Mesendoderm (in vitro differentiated cells): ENCODE results near the gene SMC4.
"Not testable (repeated sequence)": the region's sequence is repeated elsewhere in the genome, so short reads cannot be mapped to it uniquely, and the experiment has no call there.

Source experiments
- DNase-seq: peaks from one replicate; pipeline ENCODE4 v3.0.0; 2013
- H2AK5ac ChIP-seq: 2 replicates; pipeline ENCODE4 v1.6.1; 2013; ENCODE audit warnings: low read length, inconsistent platforms
- H2BK120ac ChIP-seq: 2 replicates; pipeline ENCODE4 v1.6.1; 2013; ENCODE audit warnings: low read depth, mild to moderate bottlenecking, low read length, moderate library complexity, mixed read lengths
- H2BK15ac ChIP-seq: replicated peaks from 2 replicates; pipeline ENCODE4 v1.6.1; 2013; ENCODE audit warnings: low read depth, mild to moderate bottlenecking, moderate library complexity
- H2BK5ac ChIP-seq: 2 replicates; pipeline ENCODE4 v1.6.1; 2013; ENCODE audit warnings: low read length, inconsistent platforms
- H3K18ac ChIP-seq: 2 replicates; pipeline ENCODE4 v1.6.1; 2013; ENCODE audit warnings: mild to moderate bottlenecking, low read length, mixed read lengths
- H3K23ac ChIP-seq: one replicate; pipeline ENCODE4 v1.6.1; 2013; ENCODE audit warnings: low read length
- H3K27ac ChIP-seq: 2 replicates; pipeline ENCODE4 v1.5.1; 2013; ENCODE audit warnings: low read depth, mild to moderate bottlenecking, inconsistent platforms, low read length, moderate library complexity
- H3K27me3 ChIP-seq: 2 replicates; pipeline ENCODE4 v1.6.1; 2013; ENCODE audit warnings: low read length, control low read depth, mild to moderate bottlenecking, inconsistent platforms; ENCODE audit not compliant: insufficient read depth, poor library complexity
- H3K36me3 ChIP-seq: 2 replicates; pipeline ENCODE4 v1.6.1; 2013; ENCODE audit warnings: low read length, inconsistent platforms; ENCODE audit not compliant: control insufficient read depth, insufficient read depth
- H3K4ac ChIP-seq: one replicate; pipeline ENCODE4 v1.6.1; 2013; ENCODE audit warnings: low read depth, mild to moderate bottlenecking, low read length, moderate library complexity
- H3K4me1 ChIP-seq: 2 replicates; pipeline ENCODE4 v1.6.1; 2013; ENCODE audit warnings: low read depth, low read length, inconsistent platforms; ENCODE audit not compliant: control insufficient read depth
- H3K4me2 ChIP-seq: 2 replicates; pipeline ENCODE4 v1.6.1; 2013; ENCODE audit warnings: low read length
- H3K4me3 ChIP-seq: 2 replicates; pipeline ENCODE4 v1.5.1; 2013; ENCODE audit warnings: mild to moderate bottlenecking, low read length
- H3K56ac ChIP-seq: one replicate; pipeline ENCODE4 v1.6.1; 2013; ENCODE audit warnings: low read length
- H3K79me1 ChIP-seq: 2 replicates; pipeline ENCODE4 v1.6.1; 2013; ENCODE audit warnings: low read length, inconsistent platforms
- H3K79me2 ChIP-seq: 2 replicates; pipeline ENCODE4 v1.6.1; 2013; ENCODE audit warnings: mild to moderate bottlenecking, low read length; ENCODE audit not compliant: control insufficient read depth, insufficient read depth
- H3K9ac ChIP-seq: 2 replicates; pipeline ENCODE4 v1.6.1; 2013; ENCODE audit warnings: low read length, inconsistent platforms
- H4K5ac ChIP-seq: one replicate; pipeline ENCODE4 v1.6.1; 2013; ENCODE audit warnings: low read length
- H4K8ac ChIP-seq: one replicate; pipeline ENCODE4 v1.6.1; 2013; ENCODE audit warnings: low read depth, mild to moderate bottlenecking, control low read depth, low read length, moderate library complexity
- WGBS: extraction: QIAGEN DNeasy Blood & Tissue Kit; methylation state at CpG from one replicate; pipeline ENCODE4 v1.1.7; 2013; ENCODE audit warnings: low lambda C conversion rate, missing lambda C conversion rate; ENCODE audit not compliant: insufficient coverage; ENCODE audit errors: extremely low coverage; 5-methylcytosine and 5-hydroxymethylcytosine counted together

SMC4 gene

DNA sequence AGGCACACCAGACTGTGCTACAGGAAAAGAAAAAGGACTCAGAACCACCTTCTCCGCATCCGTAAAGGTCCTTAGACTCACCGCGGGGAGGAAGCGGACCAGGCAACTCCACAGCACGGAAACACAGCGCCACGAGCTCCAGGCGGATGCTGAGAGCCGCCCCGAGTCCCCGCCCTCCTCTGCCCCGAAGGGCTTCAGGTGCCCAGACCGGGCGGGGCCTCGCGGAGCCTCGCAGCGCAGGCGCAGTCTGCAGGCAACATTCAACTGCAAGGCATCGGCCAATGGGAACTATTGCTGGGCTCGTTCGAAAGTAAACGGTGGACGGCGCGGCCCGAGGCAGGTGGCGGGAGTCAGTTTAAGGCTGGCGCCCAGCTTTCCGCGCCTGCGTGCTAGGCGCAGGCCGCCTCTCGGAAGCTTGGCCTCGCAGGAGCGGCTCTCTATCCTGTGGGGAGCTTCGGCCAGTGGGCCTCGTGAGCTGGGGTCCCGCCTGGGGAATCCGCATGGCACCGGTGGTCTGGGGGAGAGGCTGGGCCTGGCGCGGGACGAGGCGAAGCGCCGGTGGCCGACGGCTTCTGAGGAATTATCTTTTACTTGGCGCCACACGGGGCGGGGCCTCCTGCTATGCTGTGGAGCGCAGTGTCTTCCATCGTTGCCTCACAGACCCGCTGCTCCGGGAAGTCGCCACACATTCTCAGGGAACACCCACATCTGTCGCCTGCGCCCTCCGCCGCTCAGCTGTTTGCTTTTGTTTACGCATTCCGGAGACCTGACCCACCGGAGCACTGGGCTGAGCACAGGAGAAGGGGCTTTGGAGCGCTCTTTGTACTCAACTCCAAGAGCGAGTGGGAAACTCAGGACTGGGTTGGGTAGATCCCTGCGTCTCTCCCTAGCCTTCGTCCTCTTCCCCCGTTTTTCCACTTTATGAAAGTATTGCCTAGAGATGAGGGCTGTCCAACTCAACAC, 50.5 kb downstream of the SMC4 start, which contains the start of gene TRIM59:
Gene TRIM59, minus strand, starts transcription at position 151 of the 963 bp plus-strand sequence. CDS start 10,603 bp downstream, outside the sequence.
- H3K79me1 ChIP-seq = peaks cover 3% of the 10 kb centered on the region
- WGBS = no CpG with 5 or more reads among the region's 71 CpGs
- peak within 1 kb of the TSS; percentile 97 for H2BK5ac ChIP-seq
- H3K4ac ChIP-seq = peak within 1 kb of the TSS; percentile 56
- H3K9ac ChIP-seq = peak within 1 kb of the TSS; percentile 92
- H3K36me3 ChIP-seq = no peaks in the 10 kb centered on the region
- DNase-seq = peak; percentile 99
- H3K18ac ChIP-seq = peak within 1 kb of the TSS; percentile 72
- H3K4me1 ChIP-seq = peaks cover 4% of the 10 kb centered on the region
- peak within 1 kb of the TSS; percentile 5 for H2BK120ac ChIP-seq
- H3K79me2 ChIP-seq = peaks cover 28% of the 10 kb centered on the region
- H3K27ac ChIP-seq = peak within 1 kb of the TSS; percentile 94
- H2AK5ac ChIP-seq = peak within 1 kb of the TSS; percentile 28
- peak within 1 kb of the TSS; percentile 56 for H3K4me2 ChIP-seq
- no peak within 1 kb of the TSS for H3K23ac ChIP-seq
- H4K8ac ChIP-seq = no peak within 1 kb of the TSS
- no peak within 1 kb of the TSS for H4K5ac ChIP-seq
- H3K56ac ChIP-seq = peak within 1 kb of the TSS; percentile 97
- no peak within 1 kb of the TSS for H2BK15ac ChIP-seq
- H3K27me3 ChIP-seq = no peaks in the 10 kb centered on the region
- H3K4me3 ChIP-seq = peak within 1 kb of the TSS; percentile 93

DNA sequence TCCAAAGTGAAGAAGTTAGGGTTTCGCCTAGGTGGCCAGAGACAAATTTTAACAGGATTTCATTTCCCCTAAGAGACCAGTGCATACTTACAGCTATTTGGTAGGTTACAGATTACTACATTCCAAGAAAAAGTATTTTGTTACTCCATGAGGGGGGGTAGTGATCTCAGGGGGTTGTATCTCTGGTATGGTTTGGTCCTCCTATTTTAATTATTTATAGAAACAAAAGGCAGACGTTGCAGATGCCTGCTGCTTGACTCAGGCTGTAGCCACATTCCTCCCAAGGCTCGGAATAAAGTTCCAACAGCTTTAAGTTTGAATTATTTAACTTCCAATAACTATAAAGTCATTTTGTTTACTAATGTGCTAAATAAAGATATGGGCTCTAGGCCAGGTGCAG, 51.4 kb downstream of the SMC4 start:
- H3K27me3 ChIP-seq = no peaks in the 10 kb centered on the region
- H3K4me3 ChIP-seq = no peak overlapping the region
- H3K23ac ChIP-seq = no peak overlapping the region
- peaks cover 4% of the 10 kb centered on the region for H3K4me1 ChIP-seq
- H2BK120ac ChIP-seq = no peak overlapping the region
- no peak overlapping the region for H2BK15ac ChIP-seq
- H3K79me2 ChIP-seq = peaks cover 21% of the 10 kb centered on the region
- peak overlapping the region; percentile 92 for H3K27ac ChIP-seq
- peak overlapping the region; percentile 28 for H2AK5ac ChIP-seq
- WGBS = no CpG with 5 or more reads among the region's 3 CpGs
- peaks cover 3% of the 10 kb centered on the region for H3K79me1 ChIP-seq
- H3K4ac ChIP-seq = no peak overlapping the region
- no peak overlapping the region for H2BK5ac ChIP-seq
- H3K18ac ChIP-seq = peak overlapping the region; percentile 72
- no peak overlapping the region for H4K8ac ChIP-seq
- no peaks in the 10 kb centered on the region for H3K36me3 ChIP-seq
- peak overlapping the region; percentile 96 for H3K56ac ChIP-seq
- H3K9ac ChIP-seq = peak overlapping the region; percentile 84
- H4K5ac ChIP-seq = no peak overlapping the region
- peak; percentile 56 for DNase-seq
- H3K4me2 ChIP-seq = peak overlapping the region; percentile 53

DNA sequence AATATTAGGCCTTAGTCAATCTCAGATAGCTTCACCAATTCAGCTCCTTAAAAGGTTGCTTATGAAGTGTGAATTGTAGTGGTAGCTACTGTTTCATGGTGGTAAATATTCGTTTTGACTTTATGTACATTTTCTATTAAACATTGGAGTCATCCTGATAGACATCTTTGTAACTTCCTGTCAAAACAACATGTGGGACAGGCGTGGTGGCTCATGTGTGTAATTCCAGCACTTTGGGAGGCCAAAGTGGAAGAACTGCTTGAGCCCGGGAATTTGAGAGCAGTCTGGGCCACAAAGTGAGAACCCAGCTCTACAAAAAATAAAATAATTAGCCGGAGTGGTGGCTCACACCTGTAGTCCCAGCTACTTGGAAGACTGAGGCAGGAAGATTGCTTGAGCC, 52.2 kb downstream of the SMC4 start:
- WGBS = no CpG with 5 or more reads among the region's 4 CpGs
- H3K36me3 ChIP-seq = no peaks in the 10 kb centered on the region
- no peak for DNase-seq
- no peaks in the 10 kb centered on the region for H3K27me3 ChIP-seq
- no peak overlapping the region for H3K27ac ChIP-seq
- no peak overlapping the region for H2BK120ac ChIP-seq
- no peak overlapping the region for H2BK5ac ChIP-seq
- peaks cover 16% of the 10 kb centered on the region for H3K79me2 ChIP-seq
- H3K18ac ChIP-seq = no peak overlapping the region
- H3K4me2 ChIP-seq = no peak overlapping the region
- peaks cover 2% of the 10 kb centered on the region for H3K79me1 ChIP-seq
- H4K8ac ChIP-seq = no peak overlapping the region
- H3K23ac ChIP-seq = no peak overlapping the region
- H3K56ac ChIP-seq = no peak overlapping the region
- no peak overlapping the region for H3K4ac ChIP-seq
- H3K9ac ChIP-seq = no peak overlapping the region
- H2BK15ac ChIP-seq = no peak overlapping the region
- peaks cover 4% of the 10 kb centered on the region for H3K4me1 ChIP-seq
- H2AK5ac ChIP-seq = no peak overlapping the region
- H4K5ac ChIP-seq = no peak overlapping the region
- no peak overlapping the region for H3K4me3 ChIP-seq

DNA sequence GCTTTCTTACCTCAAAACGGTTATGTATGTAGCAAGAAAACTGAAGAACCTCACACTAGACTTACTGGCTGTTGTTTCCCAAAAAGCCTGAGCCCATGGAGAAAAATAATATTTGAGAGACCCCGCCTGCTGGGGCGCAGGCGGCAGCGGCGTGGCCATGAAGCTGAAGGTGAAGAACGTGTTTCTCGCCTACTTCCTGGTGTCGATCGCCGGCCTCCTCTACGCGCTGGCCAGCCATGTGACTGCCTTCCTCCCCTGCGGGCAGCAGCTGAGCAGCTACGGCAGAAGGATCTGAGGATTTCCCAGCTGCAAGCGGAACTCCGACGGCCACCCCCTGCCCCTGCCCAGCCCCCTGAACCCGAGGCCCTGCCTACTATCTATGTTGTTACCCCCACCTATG, 52.8 kb downstream of the SMC4 start:
- H3K79me1 ChIP-seq, H2AK5ac ChIP-seq, H2BK15ac ChIP-seq, H3K23ac ChIP-seq, H4K8ac ChIP-seq, H3K4me3 ChIP-seq, H3K4ac ChIP-seq, H3K27ac ChIP-seq, H4K5ac ChIP-seq, H3K56ac ChIP-seq, H3K4me1 ChIP-seq, H3K4me2 ChIP-seq, H3K36me3 ChIP-seq, H3K18ac ChIP-seq, H2BK120ac ChIP-seq, H2BK5ac ChIP-seq, H3K9ac ChIP-seq, DNase-seq, H3K27me3 ChIP-seq: not testable (repeated sequence)
- WGBS = no CpG with 5 or more reads among the region's 19 CpGs
- H3K79me2 ChIP-seq = peaks cover 13% of the 10 kb centered on the region

DNA sequence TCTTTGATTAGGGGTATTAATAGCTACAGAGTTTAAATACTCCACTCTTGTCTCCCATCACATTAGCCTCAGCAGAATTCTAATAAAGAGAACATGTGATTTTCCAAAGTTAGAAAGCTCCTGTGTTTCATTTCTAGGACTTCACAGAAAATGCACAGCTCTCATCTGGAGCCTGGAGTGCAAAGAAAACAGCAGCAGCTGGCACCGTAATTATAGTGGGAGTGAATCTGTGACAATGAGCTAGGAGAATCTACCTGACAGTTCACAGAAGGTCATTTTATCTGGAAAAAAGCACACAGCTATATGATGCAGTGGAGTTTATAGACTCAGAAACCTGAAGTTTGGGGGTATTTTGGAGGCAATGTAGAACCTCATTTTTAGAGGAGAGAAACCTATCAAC, 55.5 kb downstream of the SMC4 start:
- Histone ChIP-seq H2BK120ac (no peak overlapping the region), H4K8ac (no peak overlapping the region), H3K56ac (no peak overlapping the region), H3K27me3 (no peaks in the 10 kb centered on the region), H3K23ac (no peak overlapping the region), H3K27ac (no peak overlapping the region), H3K9ac (no peak overlapping the region), H3K4me2 (no peak overlapping the region), H3K79me2 (no peaks in the 10 kb centered on the region), H3K36me3 (no peaks in the 10 kb centered on the region), H2AK5ac (no peak overlapping the region), H2BK5ac (no peak overlapping the region), H4K5ac (no peak overlapping the region), H3K4me3 (no peak overlapping the region), H3K18ac (no peak overlapping the region), H2BK15ac (no peak overlapping the region), H3K4me1 (peaks cover 6% of the 10 kb centered on the region), H3K4ac (no peak overlapping the region), H3K79me1 (no peaks in the 10 kb centered on the region)
- DNase-seq = no peak
- WGBS = no CpG with 5 or more reads among the region's 1 CpG
